Activated naive CD8-positive, alpha-beta T cell treated with anti-CD3 and anti-CD28 coated beads, Interleukin-2, amount 10 ng/mL, durations not matched to agents 7 days and 5 days (primary cell): Measurements from ENCODE around the gene PTGR2. TPM values are rescaled to one million over a fixed set of nuclear protein-coding genes. Genes with fewer than 3 reads are reported as not detected.
"Not testable (repeated sequence)": the region's sequence is repeated elsewhere in the genome, so short reads cannot be mapped to it uniquely, and the experiment has no call there.

ENCODE experiments used
- ATAC-seq: fragments of 150-1000 bp; cut with Tn5 transposase; one replicate; pipeline ENCODE4 v1.10.0; 2021; ENCODE audit warnings: low read depth, moderate library complexity
- POLR2A ChIA-PET: fragments of 350-600 bp; sonication (Branson Sonifier 250); formaldehyde crosslinking; loops from one replicate; lab custom pipeline; 2021; ENCODE audit warnings: antibody characterized with exemption; lab: Charles Lee
- DNase-seq: peaks from one replicate; pipeline ENCODE4 v3.0.0; 2021
- H3K27ac Mint-ChIP-seq: one replicate; pipeline ENCODE4 v1.8.0; 2022; ENCODE audit warnings: mild to moderate bottlenecking, mixed read lengths
- H3K27me3 Mint-ChIP-seq: one replicate; pipeline ENCODE4 v1.8.0; 2022; ENCODE audit warnings: mild to moderate bottlenecking, moderate library complexity, mixed read lengths
- H3K36me3 Mint-ChIP-seq: one replicate; pipeline ENCODE4 v1.8.0; 2021; ENCODE audit warnings: mild to moderate bottlenecking, mixed read lengths
- H3K4me1 Mint-ChIP-seq: one replicate; pipeline ENCODE4 v1.8.0; 2021; ENCODE audit warnings: mixed read lengths
- H3K4me3 Mint-ChIP-seq: one replicate; pipeline ENCODE4 v1.8.0; 2022; ENCODE audit warnings: mild to moderate bottlenecking, moderate library complexity, mixed read lengths
- H3K9me3 Mint-ChIP-seq: one replicate; pipeline ENCODE4 v1.8.0; 2021; ENCODE audit warnings: mixed read lengths
- total RNA-seq, 2 experiments: library from RNA; stranded (reverse); gene quantifications; one replicate each; pipeline ENCODE4 v1.2.3, GENCODE V29; 2021

The PTGR2 gene
- total RNA-seq, 2 experiments from 2014 or later: 3.4 to 3.6 TPM

- ATAC-seq: no peak
Measured at GRCh38 chr14:73823339-73823885, 28.2 kb upstream of the PTGR2 start.

DNA sequence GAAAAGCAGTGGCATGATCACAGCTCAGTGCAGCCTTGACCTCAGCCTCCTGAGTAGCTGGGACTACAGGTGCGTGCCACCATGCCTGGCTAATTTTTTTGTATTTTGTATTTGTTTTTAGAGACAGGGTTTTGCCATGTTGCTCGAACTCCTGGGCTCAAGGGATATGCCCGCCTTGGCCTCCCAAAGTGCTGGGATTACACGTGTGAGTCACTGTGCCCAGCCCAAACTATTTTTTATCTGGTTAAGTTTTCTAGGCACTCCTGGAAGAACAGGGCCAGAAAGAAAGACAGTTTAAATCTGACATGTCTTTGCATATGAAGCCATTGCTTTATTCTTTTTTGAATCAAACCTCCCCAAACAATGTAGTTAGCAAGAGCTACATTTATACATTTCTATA lies 27.5 kb upstream of the PTGR2 start:
- POLR2A ChIA-PET: interaction anchor here (0.7 to 1.0 kb wide), 3 partner anchors 66 to 71 kb away, joined by 3 to 6 read pairs (median 5); no protein-coding TSS in a partner anchor
- ATAC-seq (no peak), DNase-seq (no peak)
- Mint-ChIP-seq H3K9me3 (no peaks in the 10 kb centered on the region), H3K36me3 (no peaks in the 10 kb centered on the region), H3K27ac (no peak overlapping the region), H3K27me3 (peaks cover 10% of the 10 kb centered on the region), H3K4me3 (no peak overlapping the region), H3K4me1 (peaks cover 4% of the 10 kb centered on the region)

More at GRCh38 chr14:73823339-73823885, 28.2 kb upstream of the PTGR2 start:
- peaks cover 10% of the 10 kb centered on the region for H3K27me3 Mint-ChIP-seq
- peaks cover 2% of the 10 kb centered on the region for H3K4me1 Mint-ChIP-seq
- no peaks in the 10 kb centered on the region for H3K36me3 Mint-ChIP-seq
- no peak for DNase-seq
- H3K9me3 Mint-ChIP-seq: no peaks in the 10 kb centered on the region
- POLR2A ChIA-PET: no interaction called here
- H3K4me3 Mint-ChIP-seq: no peak overlapping the region
- no peak overlapping the region for H3K27ac Mint-ChIP-seq

GRCh38 chr14:73824536-73824935 lies 27.1 kb upstream of the PTGR2 start:
- H3K9me3 Mint-ChIP-seq: no peaks in the 10 kb centered on the region
- H3K27me3 Mint-ChIP-seq: peaks cover 10% of the 10 kb centered on the region
- H3K27ac Mint-ChIP-seq: no peak overlapping the region
- ATAC-seq (no peak), DNase-seq (no peak)
- H3K36me3 Mint-ChIP-seq: no peaks in the 10 kb centered on the region
- H3K4me1 Mint-ChIP-seq: peaks cover 8% of the 10 kb centered on the region
- POLR2A ChIA-PET: interaction anchor here (0.7 to 1.0 kb wide), 3 partner anchors 66 to 71 kb away, joined by 3 to 6 read pairs (median 5); no protein-coding TSS in a partner anchor
- H3K4me3 Mint-ChIP-seq: no peak overlapping the region

DNA sequence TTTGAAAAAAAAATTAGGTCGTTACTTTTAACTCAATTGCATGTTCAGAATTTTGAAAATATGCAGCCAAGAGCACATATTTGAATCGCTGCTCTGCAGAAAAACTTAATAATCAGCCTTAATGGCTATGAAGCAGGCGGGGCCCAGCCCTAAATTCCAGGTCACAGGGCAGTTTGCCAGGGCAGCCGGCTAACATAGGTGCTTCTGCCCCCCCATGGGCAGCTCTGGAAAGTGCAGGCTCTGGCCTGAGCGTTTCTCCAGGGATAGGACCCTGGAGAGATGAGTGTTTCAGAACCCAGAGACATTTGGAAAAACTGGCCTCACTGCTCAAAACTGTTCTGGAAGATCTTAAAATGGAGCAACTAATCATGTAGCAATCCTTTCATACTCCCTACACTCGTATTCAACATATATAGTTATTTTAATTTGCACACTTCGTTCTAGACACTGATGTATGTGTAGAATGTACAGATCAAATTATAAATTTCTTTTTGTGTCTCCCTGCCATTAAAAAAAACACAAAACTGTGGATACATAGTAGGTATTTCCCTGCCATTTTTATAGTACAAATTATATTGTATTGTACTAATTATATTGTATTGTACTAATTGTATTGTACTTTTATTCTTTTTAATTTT lies 26.0 kb upstream of the PTGR2 start:
- H3K27ac Mint-ChIP-seq: no peak overlapping the region
- POLR2A ChIA-PET: interaction anchor here (1.0 to 1.1 kb wide), 3 partner anchors 66 to 111 kb away, joined by 3 to 7 read pairs (median 6); partner anchors contain the start of gene PNMA1
- ATAC-seq: peak; percentile 92
- H3K4me3 Mint-ChIP-seq: no peak overlapping the region
- peaks cover 15% of the 10 kb centered on the region for H3K4me1 Mint-ChIP-seq
- H3K36me3 Mint-ChIP-seq: no peaks in the 10 kb centered on the region
- H3K9me3 Mint-ChIP-seq: no peaks in the 10 kb centered on the region
- peaks cover 10% of the 10 kb centered on the region for H3K27me3 Mint-ChIP-seq
- peak; percentile 75 for DNase-seq

GRCh38 chr14:73827190-73827589 lies 24.4 kb upstream of the PTGR2 start:
- H3K27me3 Mint-ChIP-seq, H3K4me3 Mint-ChIP-seq, H3K36me3 Mint-ChIP-seq, H3K9me3 Mint-ChIP-seq, H3K27ac Mint-ChIP-seq, DNase-seq, ATAC-seq: not testable (repeated sequence)
- POLR2A ChIA-PET: interaction anchor here (0.9 kb wide), 1 partner anchor 41 kb away, joined by 3 read pairs; no protein-coding TSS in a partner anchor
- peaks cover 15% of the 10 kb centered on the region for H3K4me1 Mint-ChIP-seq

DNA sequence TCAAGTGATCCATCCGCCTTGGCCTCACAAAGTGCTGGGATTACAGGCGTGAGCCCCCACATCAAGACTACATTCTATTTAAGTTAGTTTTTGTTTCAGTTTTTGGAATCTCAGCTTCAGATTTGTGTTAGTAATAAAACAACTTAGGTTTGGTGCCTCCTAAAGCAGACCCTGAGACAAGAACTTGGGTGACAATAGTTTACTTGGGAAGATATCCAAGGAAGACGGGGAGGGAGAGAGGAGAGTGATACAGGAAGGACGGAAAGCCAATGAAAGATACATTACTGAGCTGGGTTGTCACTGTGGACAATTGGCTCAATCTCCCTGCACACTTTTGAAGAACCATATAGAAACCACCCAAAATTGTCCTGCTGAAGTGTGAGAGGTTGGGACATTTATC lies 22.6 kb upstream of the PTGR2 start:
- Mint-ChIP-seq H3K4me3 (no peak overlapping the region), H3K27ac (no peak overlapping the region), H3K27me3 (peaks cover 2% of the 10 kb centered on the region), H3K36me3 (no peaks in the 10 kb centered on the region), H3K9me3 (no peaks in the 10 kb centered on the region), H3K4me1 (peaks cover 15% of the 10 kb centered on the region)
- POLR2A ChIA-PET: no interaction called here
- no peak for DNase-seq
- no peak for ATAC-seq

DNA sequence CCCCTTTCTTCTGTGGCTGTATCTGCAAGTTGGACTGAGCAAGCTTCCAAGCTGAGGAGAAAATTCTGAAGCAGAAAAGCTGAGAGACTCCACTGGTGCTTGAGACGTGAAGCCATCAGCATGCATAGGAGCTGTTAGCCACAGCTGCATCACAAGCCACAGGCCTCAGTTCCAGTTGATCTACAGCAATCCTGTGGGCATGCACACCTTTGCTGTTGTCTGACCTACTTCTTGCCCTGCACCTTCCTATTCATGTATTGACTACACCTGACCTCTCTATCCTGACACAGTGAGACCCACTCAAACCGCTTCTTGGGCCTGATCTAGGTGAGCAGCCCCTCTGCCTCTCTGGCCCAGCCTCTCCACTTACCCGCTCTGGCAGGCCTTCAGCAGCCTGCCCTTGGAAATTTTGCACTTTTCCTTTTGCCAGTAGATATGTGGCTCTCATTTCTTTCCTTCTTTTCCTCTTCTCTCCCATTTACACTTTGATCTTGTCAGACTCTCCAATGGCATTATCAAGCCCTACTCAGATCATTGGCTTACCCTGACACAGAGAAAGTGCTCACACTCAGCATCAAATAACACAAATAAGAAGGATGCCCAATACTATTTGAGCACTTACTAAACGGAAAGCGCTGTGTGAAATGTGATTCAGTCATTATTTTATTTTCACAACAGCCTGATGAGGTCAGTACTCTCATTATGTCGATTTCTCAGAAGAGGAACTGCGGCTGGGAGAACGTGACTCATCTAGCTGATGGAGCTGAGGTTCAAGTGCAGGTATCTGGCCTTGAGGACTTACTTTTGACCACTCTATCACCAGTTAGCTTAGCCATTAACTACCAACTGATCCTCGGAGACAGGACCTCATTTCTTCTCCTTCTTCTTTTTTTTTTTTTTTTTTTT lies 21.9 kb upstream of the PTGR2 start:
- DNase-seq: no peak
- no peaks in the 10 kb centered on the region for H3K36me3 Mint-ChIP-seq
- ATAC-seq: peak; percentile 57
- peaks cover 2% of the 10 kb centered on the region for H3K27me3 Mint-ChIP-seq
- H3K9me3 Mint-ChIP-seq: no peaks in the 10 kb centered on the region
- H3K27ac Mint-ChIP-seq: peak overlapping the region; percentile 77
- H3K4me1 Mint-ChIP-seq: peaks cover 15% of the 10 kb centered on the region
- POLR2A ChIA-PET: interaction anchor here (0.6 kb wide), 1 partner anchor 113 kb away, joined by 5 read pairs; no protein-coding TSS in a partner anchor
- H3K4me3 Mint-ChIP-seq: no peak overlapping the region

DNA sequence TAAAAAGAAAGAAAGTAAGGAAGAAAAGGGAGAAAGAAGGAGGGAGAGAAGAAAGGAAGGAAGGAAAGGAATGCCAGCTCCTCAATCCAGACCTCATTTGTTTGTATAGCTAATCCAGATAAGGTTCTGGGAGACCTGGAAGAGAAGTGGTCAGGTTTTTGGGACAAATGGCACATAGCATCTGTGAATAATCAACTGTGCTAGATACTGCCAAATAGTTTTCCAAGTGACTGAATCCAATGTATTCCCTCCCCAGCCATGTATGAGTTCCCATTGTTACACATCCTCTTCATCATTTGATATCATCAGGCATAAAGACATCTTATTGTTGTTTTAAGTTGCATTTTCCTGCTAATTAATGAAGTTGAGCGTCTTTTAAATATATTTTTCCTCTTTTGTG lies 18.6 kb upstream of the PTGR2 start:
- Mint-ChIP-seq H3K27ac (no peak overlapping the region), H3K36me3 (no peaks in the 10 kb centered on the region), H3K4me3 (no peak overlapping the region), H3K27me3 (peaks cover 5% of the 10 kb centered on the region), H3K4me1 (peaks cover 13% of the 10 kb centered on the region), H3K9me3 (no peaks in the 10 kb centered on the region)
- DNase-seq (no peak), ATAC-seq (no peak)
- POLR2A ChIA-PET: no interaction called here

DNA sequence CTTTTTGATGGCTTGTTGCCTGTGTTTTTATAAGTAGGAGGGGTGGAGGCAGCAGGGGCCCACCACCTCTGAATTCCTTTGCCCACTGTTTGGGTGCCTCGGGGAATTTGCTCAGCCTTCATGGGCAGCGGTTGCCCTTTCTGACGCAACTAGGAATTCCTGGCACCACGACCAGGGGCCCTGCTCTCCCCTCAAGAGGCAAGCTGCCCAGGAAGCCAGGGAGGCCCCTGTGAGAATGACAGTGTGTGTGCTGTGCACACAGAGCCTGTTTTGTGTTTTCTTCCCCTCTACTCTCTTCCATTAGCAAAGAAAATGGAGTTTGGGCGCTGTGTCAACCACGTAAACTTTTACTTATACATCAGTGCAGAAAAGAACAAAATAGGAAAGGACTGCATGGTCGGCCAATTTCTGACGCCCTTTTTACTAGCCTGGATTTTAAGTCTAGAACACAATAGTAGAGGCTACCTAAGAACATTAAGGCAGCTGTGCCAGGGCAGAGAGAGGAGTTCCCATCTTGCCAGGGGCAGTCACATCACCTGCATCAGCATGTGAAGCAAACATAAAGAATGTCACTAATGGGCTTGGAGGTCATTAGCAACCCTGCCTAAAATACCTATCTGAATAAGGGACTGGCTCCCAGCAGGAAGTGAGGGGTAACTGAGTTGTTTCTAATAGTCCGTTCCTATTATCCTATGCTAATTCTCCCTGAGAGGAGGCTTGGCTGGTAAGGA lies 17.9 kb upstream of the PTGR2 start:
- H3K27ac Mint-ChIP-seq: no peak overlapping the region
- no peaks in the 10 kb centered on the region for H3K9me3 Mint-ChIP-seq
- ATAC-seq: no peak
- no peaks in the 10 kb centered on the region for H3K36me3 Mint-ChIP-seq
- peaks cover 13% of the 10 kb centered on the region for H3K4me1 Mint-ChIP-seq
- peaks cover 5% of the 10 kb centered on the region for H3K27me3 Mint-ChIP-seq
- POLR2A ChIA-PET: no interaction called here
- no peak overlapping the region for H3K4me3 Mint-ChIP-seq
- no peak for DNase-seq

GRCh38 chr14:73834261-73834625 lies 17.4 kb upstream of the PTGR2 start:
- no peak for DNase-seq
- no peak for ATAC-seq
- H3K27ac Mint-ChIP-seq: no peak overlapping the region
- POLR2A ChIA-PET: no interaction called here
- H3K27me3 Mint-ChIP-seq: peaks cover 5% of the 10 kb centered on the region
- H3K4me1 Mint-ChIP-seq: peaks cover 10% of the 10 kb centered on the region
- no peaks in the 10 kb centered on the region for H3K9me3 Mint-ChIP-seq
- no peak overlapping the region for H3K4me3 Mint-ChIP-seq
- no peaks in the 10 kb centered on the region for H3K36me3 Mint-ChIP-seq

DNA sequence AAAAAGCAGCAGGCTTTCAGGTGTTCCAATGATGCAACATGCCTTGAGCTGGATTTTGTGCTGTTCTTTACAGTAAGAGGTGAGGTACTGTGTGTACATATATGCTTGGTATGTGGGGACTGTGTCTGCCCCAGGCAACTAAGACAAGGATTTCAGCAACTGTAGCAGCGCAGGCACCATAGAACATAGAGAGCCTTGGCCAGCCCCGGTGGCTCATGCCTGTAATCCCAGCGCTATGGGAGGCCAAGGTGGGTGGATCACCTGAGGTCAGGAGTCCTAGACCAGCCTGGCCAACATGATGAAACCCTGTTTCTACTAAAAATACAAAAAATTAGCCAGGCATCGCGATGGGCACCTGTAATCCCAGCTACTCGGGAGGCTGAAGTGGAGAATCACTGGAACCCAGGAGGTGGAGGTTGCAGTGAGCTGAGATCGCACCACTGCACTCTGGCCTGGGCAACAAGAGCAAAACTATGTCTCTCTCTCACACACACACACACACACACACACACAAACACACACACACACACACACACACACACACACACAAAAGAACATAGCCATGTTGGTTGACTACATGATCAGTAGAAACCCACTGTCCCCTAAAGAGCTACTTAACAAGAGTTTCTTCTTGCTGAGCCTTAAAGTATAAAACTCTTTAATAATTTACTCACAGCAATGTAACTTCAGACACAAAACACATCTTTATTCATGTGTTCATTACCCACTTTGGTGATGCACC lies 13.2 kb upstream of the PTGR2 start:
- H3K27ac Mint-ChIP-seq, H3K4me1 Mint-ChIP-seq, H3K36me3 Mint-ChIP-seq, ATAC-seq, H3K9me3 Mint-ChIP-seq, DNase-seq, H3K4me3 Mint-ChIP-seq, H3K27me3 Mint-ChIP-seq: not testable (repeated sequence)
- POLR2A ChIA-PET: interaction anchor here (0.8 kb wide), 1 partner anchor 96 kb away, joined by 3 read pairs; no protein-coding TSS in a partner anchor

- Mint-ChIP-seq H3K4me1 (no peaks in the 10 kb centered on the region), H3K27me3 (peaks cover 11% of the 10 kb centered on the region), H3K36me3 (no peaks in the 10 kb centered on the region), H3K9me3 (no peaks in the 10 kb centered on the region), H3K27ac (no peak overlapping the region), H3K4me3 (no peak overlapping the region)
- no peak for ATAC-seq
- POLR2A ChIA-PET: interaction anchor here (0.7 kb wide), 1 partner anchor 10 kb away, joined by 3 read pairs; the partner anchor contains the start of gene PTGR2
- no peak for DNase-seq
Measured at GRCh38 chr14:73842201-73842600, 9.4 kb upstream of the PTGR2 start.
